OCI-LY3 (cell line): Measurements from ENCODE around the gene HSPA2.

Experiments used
- H2AFZ ChIP-seq: fragments of 200-600, 300-600 bp; shearing (Covaris generic); 2 replicates; pipeline ENCODE4 v1.6.0; 2014; ENCODE audit warnings: antibody characterized with exemption, low read depth, low read length
- H3K27ac ChIP-seq: fragments of 200-600, 300-600 bp; sonication (generic); 2 replicates; pipeline ENCODE4 v1.5.1; 2014; ENCODE audit warnings: mild to moderate bottlenecking, low read length, moderate library complexity, mixed read lengths
- H3K27me3 ChIP-seq: fragments of 200-600, 300-600 bp; sonication (generic); 2 replicates; pipeline ENCODE4 v1.6.1; 2014; ENCODE audit warnings: low read depth, low read length, mixed read lengths
- H3K36me3 ChIP-seq: fragments of 200-600, 300-600 bp; sonication (generic); replicated peaks from 2 replicates; pipeline ENCODE3; 2014; ENCODE audit warnings: low read depth, low read length, mixed read lengths
- H3K4me1 ChIP-seq: fragments of 300-600, 200-600 bp; sonication (generic); 2 replicates; pipeline ENCODE4 v1.6.1; 2014; ENCODE audit warnings: low read length, mixed read lengths
- H3K4me2 ChIP-seq: fragments of 200-600, 300-600 bp; sonication (generic); 2 replicates; pipeline ENCODE4 v1.6.1; 2014; ENCODE audit warnings: low read length, mixed read lengths
- H3K4me3 ChIP-seq: fragments of 300-600, 200-600 bp; sonication (generic); 2 replicates; pipeline ENCODE4 v1.5.1; 2014; ENCODE audit warnings: antibody characterized with exemption, mild to moderate bottlenecking, low read length, moderate library complexity
- H3K79me2 ChIP-seq: fragments of 300-600, 200-600 bp; shearing (Covaris generic); 2 replicates; pipeline ENCODE4 v1.6.1; 2014; ENCODE audit warnings: mild to moderate bottlenecking, low read length, mixed read lengths
- H3K9ac ChIP-seq: fragments of 300-600, 200-600 bp; shearing (Covaris generic); 2 replicates; pipeline ENCODE4 v1.6.0; 2014; ENCODE audit warnings: mild to moderate bottlenecking, low read length, moderate library complexity
- H3K9me3 ChIP-seq: fragments of 200-600, 300-600 bp; shearing (Covaris generic); 2 replicates; pipeline ENCODE4 v1.6.1; 2014; ENCODE audit warnings: low read length, mixed read lengths; ENCODE audit not compliant: insufficient read depth
- H4K20me1 ChIP-seq: fragments of 200-600, 300-600 bp; sonication (generic); 2 replicates; pipeline ENCODE4 v1.6.1; 2016; ENCODE audit warnings: low read length, mixed read lengths; ENCODE audit not compliant: insufficient read depth
- CTCF ChIP-seq: fragments of 200-600, 300-600 bp; sonication (generic); IDR thresholded peaks from 2 replicates; pipeline ENCODE4 v1.5.1; 2014; ENCODE audit warnings: antibody characterized with exemption, low read length, low read depth
- EZH2phosphoT487 ChIP-seq: fragments of 200-600 bp; shearing (Covaris generic); IDR thresholded peaks from 2 replicates; pipeline ENCODE4 v1.6.1; 2018; ENCODE audit warnings: antibody characterized with exemption, mixed run types, low read depth

Gene HSPA2

GRCh38 chr14:64502887-64503433, 37.6 kb upstream of the HSPA2 start:
- H3K4me2 ChIP-seq, result peak overlapping the region; percentile 97
- H3K36me3 ChIP-seq, result peaks cover 11% of the 10 kb centered on the region
- peaks cover 9% of the 10 kb centered on the region; the same call in 1 of the 2 replicates for H4K20me1 ChIP-seq
- H3K27ac ChIP-seq, result peak overlapping the region; percentile 93
- H3K4me3 ChIP-seq, result peak overlapping the region; percentile 80
- peak overlapping the region; percentile 94 for H3K9ac ChIP-seq
- no peaks in the 10 kb centered on the region for H3K9me3 ChIP-seq
- peak overlapping the region; percentile 50; the same call in 1 of the 2 replicates for H2AFZ ChIP-seq
- H3K27me3 ChIP-seq, result no peaks in the 10 kb centered on the region
- H3K4me1 ChIP-seq, result peaks cover 37% of the 10 kb centered on the region
- TF ChIP-seq EZH2phosphoT487, result no peak
- no peak for TF ChIP-seq CTCF
- peaks cover 94% of the 10 kb centered on the region for H3K79me2 ChIP-seq

GRCh38 chr14:64503434-64504309, 36.9 kb upstream of the HSPA2 start, which contains the start of gene ZBTB25:
Gene ZBTB25 (minus strand): TSS chr14:64503838. CDS start chr14:64490533, 13,305 bp downstream.
- Histone ChIP-seq H3K9me3 (no peaks in the 10 kb centered on the region), H3K9ac (peak within 1 kb of the TSS; percentile 94), H3K4me1 (peaks cover 42% of the 10 kb centered on the region), H3K27ac (peak within 1 kb of the TSS; percentile 93), H3K4me2 (peak within 1 kb of the TSS; percentile 97), H3K36me3 (peaks cover 10% of the 10 kb centered on the region), H3K4me3 (peak within 1 kb of the TSS; percentile 80), H3K79me2 (peaks cover 97% of the 10 kb centered on the region), H4K20me1 (peaks cover 10% of the 10 kb centered on the region), H2AFZ (peak within 1 kb of the TSS; percentile 50; the same call in 1 of the 2 replicates), H3K27me3 (no peaks in the 10 kb centered on the region)
- no peak for TF ChIP-seq CTCF
- TF ChIP-seq EZH2phosphoT487, result no peak

GRCh38 chr14:64504310-64504896, 36.1 kb upstream of the HSPA2 start, which contains the start of gene ZBTB1:
Gene ZBTB1 (plus strand): TSS chr14:64504770. CDS start chr14:64521505, 16,735 bp downstream.
- peaks cover 6% of the 10 kb centered on the region for H3K36me3 ChIP-seq
- H3K79me2 ChIP-seq, result peaks cover 97% of the 10 kb centered on the region
- H3K4me1 ChIP-seq, result peaks cover 49% of the 10 kb centered on the region
- H2AFZ ChIP-seq, result no peak within 1 kb of the TSS
- peak within 1 kb of the TSS; percentile 80 for H3K4me3 ChIP-seq
- peak within 1 kb of the TSS; percentile 94 for H3K9ac ChIP-seq
- peak within 1 kb of the TSS; percentile 93 for H3K27ac ChIP-seq
- H3K27me3 ChIP-seq, result no peaks in the 10 kb centered on the region
- no peaks in the 10 kb centered on the region for H3K9me3 ChIP-seq
- H3K4me2 ChIP-seq, result peak within 1 kb of the TSS; percentile 76
- H4K20me1 ChIP-seq, result peaks cover 17% of the 10 kb centered on the region
- TF ChIP-seq EZH2phosphoT487, result no peak
- TF ChIP-seq CTCF, result no peak
